Measurements from ENCODE around the gene ARHGEF12.
A peak's percentile ranks its signal among the peaks of the same experiment; 100 is the strongest.

ARHGEF12 gene, protein sequence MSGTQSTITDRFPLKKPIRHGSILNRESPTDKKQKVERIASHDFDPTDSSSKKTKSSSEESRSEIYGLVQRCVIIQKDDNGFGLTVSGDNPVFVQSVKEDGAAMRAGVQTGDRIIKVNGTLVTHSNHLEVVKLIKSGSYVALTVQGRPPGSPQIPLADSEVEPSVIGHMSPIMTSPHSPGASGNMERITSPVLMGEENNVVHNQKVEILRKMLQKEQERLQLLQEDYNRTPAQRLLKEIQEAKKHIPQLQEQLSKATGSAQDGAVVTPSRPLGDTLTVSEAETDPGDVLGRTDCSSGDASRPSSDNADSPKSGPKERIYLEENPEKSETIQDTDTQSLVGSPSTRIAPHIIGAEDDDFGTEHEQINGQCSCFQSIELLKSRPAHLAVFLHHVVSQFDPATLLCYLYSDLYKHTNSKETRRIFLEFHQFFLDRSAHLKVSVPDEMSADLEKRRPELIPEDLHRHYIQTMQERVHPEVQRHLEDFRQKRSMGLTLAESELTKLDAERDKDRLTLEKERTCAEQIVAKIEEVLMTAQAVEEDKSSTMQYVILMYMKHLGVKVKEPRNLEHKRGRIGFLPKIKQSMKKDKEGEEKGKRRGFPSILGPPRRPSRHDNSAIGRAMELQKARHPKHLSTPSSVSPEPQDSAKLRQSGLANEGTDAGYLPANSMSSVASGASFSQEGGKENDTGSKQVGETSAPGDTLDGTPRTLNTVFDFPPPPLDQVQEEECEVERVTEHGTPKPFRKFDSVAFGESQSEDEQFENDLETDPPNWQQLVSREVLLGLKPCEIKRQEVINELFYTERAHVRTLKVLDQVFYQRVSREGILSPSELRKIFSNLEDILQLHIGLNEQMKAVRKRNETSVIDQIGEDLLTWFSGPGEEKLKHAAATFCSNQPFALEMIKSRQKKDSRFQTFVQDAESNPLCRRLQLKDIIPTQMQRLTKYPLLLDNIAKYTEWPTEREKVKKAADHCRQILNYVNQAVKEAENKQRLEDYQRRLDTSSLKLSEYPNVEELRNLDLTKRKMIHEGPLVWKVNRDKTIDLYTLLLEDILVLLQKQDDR (N-terminal part only)

DNA sequence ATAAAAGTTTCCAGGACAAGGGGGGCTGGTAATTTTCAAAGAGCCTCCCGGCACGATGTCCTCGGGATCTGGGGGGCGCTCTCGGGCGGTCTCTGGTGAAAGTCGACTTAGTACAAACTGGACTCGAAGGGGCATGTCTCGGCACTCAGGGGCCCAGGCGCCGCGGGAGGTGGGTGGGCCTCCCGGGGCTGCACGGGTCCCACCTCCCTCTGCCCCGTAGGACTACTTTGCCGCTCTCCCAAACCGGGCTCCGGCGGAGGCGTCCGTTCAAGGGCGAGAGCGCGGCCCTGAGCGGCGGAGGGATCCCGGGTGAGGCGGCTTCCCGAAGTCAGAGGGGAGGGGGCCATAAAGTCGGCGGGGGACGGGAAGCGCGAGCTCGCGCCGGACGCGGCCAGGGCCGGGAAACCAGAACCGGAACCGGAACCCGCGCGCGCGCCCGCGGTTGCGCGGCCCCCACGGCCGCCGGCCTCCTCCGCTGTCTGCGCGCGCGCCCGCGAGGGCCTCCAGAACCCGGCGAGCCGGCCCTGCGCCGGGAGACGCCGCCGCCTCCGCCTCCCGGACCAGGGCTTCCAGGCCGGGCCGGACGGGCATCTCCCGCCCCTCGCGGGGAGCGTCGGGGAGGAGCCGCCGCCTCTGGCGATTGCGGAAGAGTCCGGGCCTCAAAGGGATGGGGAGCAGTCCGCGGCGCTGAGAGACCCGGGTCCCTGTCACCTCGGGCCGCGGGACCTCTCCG is at the start of gene ARHGEF12:
TSS of gene ARHGEF12 (plus strand) at position 506 of the 733 bp plus-strand sequence. CDS start 831 bp downstream, outside the sequence.
- ChIA-PET POLR2A (interaction anchor here (1.0 to 2.8 kb wide), 11 partner anchors 10 to 172 kb away, joined by 3 to 21 read pairs (median 5); no protein-coding TSS in a partner anchor), CTCF (interaction anchor here (0.6 kb wide), 1 partner anchor 127 kb away, joined by 4 read pairs; no protein-coding TSS in a partner anchor)
- TF ChIP-seq, protein P1, sequence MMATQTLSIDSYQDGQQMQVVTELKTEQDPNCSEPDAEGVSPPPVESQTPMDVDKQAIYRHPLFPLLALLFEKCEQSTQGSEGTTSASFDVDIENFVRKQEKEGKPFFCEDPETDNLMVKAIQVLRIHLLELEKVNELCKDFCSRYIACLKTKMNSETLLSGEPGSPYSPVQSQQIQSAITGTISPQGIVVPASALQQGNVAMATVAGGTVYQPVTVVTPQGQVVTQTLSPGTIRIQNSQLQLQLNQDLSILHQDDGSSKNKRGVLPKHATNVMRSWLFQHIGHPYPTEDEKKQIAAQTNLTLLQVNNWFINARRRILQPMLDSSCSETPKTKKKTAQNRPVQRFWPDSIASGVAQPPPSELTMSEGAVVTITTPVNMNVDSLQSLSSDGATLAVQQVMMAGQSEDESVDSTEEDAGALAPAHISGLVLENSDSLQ (IDR thresholded peaks at IDR 0.05) = no peak
- peak; percentile 64; the same call in 1 of the 2 replicates for TF ChIP-seq ARNT (IDR thresholded peaks at IDR 0.05)
- no peak for TF ChIP-seq ZNF384 (IDR thresholded peaks at IDR 0.05)
- peak; percentile 63; the same call in 1 of the 2 replicates for TF ChIP-seq FOXM1 (IDR thresholded peaks at IDR 0.05; ENCODE audit: borderline replicate concordance)
- peak; percentile 76 for TF ChIP-seq L3MBTL2 (conservative IDR thresholded peaks at IDR 0.05)
- peak; percentile 87 for DNase-seq (ENCODE audit: extremely low spot score)

DNA sequence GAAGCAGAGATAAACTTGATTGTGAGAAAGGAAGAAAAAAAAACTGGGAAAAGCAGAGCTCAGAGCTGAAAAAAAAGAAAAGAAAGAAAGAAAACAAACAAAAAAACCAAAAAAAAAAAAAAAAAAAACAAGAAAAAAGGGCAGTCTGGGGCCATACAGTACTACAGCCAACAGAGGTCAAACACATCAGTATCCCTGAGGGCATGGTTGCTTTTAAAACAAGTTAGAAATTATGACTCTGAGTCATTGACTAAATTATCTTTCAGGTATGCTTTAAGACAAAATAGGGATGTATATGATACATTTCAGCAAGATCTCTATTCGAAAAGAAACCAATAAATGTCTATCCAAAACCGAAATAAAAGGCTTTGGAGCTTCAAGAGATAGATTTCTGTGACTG is 48.2 kb upstream of the ARHGEF12 start:
- no peak for DNase-seq (ENCODE audit: extremely low spot score)
- ChIA-PET POLR2A (no interaction called here), CTCF (interaction anchor here (0.8 to 1.8 kb wide), 4 partner anchors 12 to 59 kb away, joined by 5 to 7 read pairs (median 6); no protein-coding TSS in a partner anchor)
- TF ChIP-seq TARDBP (IDR thresholded peaks at IDR 0.05) = no peak
- no peak for TF ChIP-seq CTBP1 (IDR thresholded peaks at IDR 0.05; ENCODE audit: borderline replicate concordance)
- no peak for TF ChIP-seq FOXM1 (IDR thresholded peaks at IDR 0.05; ENCODE audit: borderline replicate concordance)
- no peak for TF ChIP-seq ZNF384 (IDR thresholded peaks at IDR 0.05)
- no peak for TF ChIP-seq SP1 (IDR thresholded peaks at IDR 0.05)
- TF ChIP-seq LEF1 (IDR thresholded peaks at IDR 0.05; ENCODE audit: borderline replicate concordance) = no peak
- no peak for TF ChIP-seq L3MBTL2 (conservative IDR thresholded peaks at IDR 0.05)

DNA sequence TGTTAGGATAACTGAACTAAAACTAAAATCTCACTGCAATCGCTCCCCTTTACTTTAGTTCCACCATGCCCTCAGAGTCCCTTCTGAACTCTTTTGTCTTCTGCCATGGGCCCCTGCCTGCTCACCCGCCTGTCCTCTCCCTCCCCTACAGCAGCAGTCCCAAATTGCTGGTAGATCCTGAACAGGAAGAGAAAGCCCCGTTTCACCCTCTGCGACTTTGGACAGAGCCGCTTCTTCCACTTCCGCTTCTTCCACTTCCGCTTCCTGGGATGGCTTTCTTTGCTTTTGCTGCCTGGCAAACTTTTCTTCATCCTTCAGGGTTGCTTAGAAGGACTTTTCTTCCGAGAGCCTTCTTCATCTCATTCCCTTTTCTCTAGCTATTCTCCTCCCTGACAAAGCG is 46.8 kb upstream of the ARHGEF12 start:
- ChIA-PET CTCF (interaction anchor here (2.1 kb wide), 1 partner anchor 11 kb away, joined by 8 read pairs; no protein-coding TSS in a partner anchor), POLR2A (interaction anchor here (1.2 kb wide), 1 partner anchor 40 kb away, joined by 3 read pairs; no protein-coding TSS in a partner anchor)
- no peak for TF ChIP-seq ELF4 (IDR thresholded peaks at IDR 0.05)
- TF ChIP-seq FOXA1 (IDR thresholded peaks at IDR 0.05) = no peak
- TF ChIP-seq NFRKB (IDR thresholded peaks at IDR 0.05) = no peak
- no peak for TF ChIP-seq HDGF (IDR thresholded peaks at IDR 0.05; ENCODE audit: borderline replicate concordance)
- no peak for TF ChIP-seq CTBP1 (IDR thresholded peaks at IDR 0.05; ENCODE audit: borderline replicate concordance)
- TF ChIP-seq FOXK2 (IDR thresholded peaks at IDR 0.05) = no peak
- no peak for TF ChIP-seq L3MBTL2 (conservative IDR thresholded peaks at IDR 0.05)
- TF ChIP-seq ZNF384 (IDR thresholded peaks at IDR 0.05) = no peak
- TF ChIP-seq LEF1 (IDR thresholded peaks at IDR 0.05; ENCODE audit: borderline replicate concordance) = no peak
- no peak for TF ChIP-seq TARDBP (IDR thresholded peaks at IDR 0.05)
- no peak for TF ChIP-seq SP1 (IDR thresholded peaks at IDR 0.05)
- TF ChIP-seq, protein P1 (IDR thresholded peaks at IDR 0.05) = no peak
- TF ChIP-seq ARNT (IDR thresholded peaks at IDR 0.05) = no peak
- no peak for TF ChIP-seq FOXM1 (IDR thresholded peaks at IDR 0.05; ENCODE audit: borderline replicate concordance)
- no peak for TF ChIP-seq BHLHE40 (IDR thresholded peaks at IDR 0.05; ENCODE audit: borderline replicate concordance)
- TF ChIP-seq SUZ12 (IDR thresholded peaks at IDR 0.05) = no peak
- no peak for DNase-seq (ENCODE audit: extremely low spot score)

DNA sequence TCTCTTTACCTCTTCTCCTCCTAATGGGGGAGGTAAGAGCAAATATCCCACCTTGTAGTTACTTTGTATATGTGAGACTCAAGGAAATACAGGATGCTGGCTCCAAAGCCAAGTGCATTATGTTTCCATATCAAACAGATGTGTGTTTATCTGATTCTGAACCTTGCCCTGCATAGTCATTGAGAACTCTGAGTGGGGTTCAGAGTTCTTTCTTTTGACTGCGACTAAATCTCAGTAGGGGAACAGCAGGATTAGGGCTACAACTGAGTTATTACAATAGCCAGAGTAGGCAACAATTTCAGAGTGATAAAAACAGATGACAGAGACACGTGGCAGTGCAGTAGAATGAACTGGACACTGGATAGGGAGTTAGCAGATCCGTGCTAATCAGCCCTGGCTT is 45.3 kb upstream of the ARHGEF12 start:
- CTCF ChIA-PET = interaction anchor here (1.0 kb wide), 1 partner anchor 12 kb away, joined by 3 read pairs; no protein-coding TSS in a partner anchor
- DNase-seq (ENCODE audit: extremely low spot score) = no peak
- POLR2A ChIA-PET = no interaction called here
- TF ChIP-seq ELF4 (IDR thresholded peaks at IDR 0.05) (no peak), CTBP1 (IDR thresholded peaks at IDR 0.05; ENCODE audit: borderline replicate concordance) (no peak), FOXA1 (IDR thresholded peaks at IDR 0.05) (no peak), NFRKB (IDR thresholded peaks at IDR 0.05) (no peak), L3MBTL2 (conservative IDR thresholded peaks at IDR 0.05) (no peak), FOXM1 (IDR thresholded peaks at IDR 0.05; ENCODE audit: borderline replicate concordance) (no peak), HDGF (IDR thresholded peaks at IDR 0.05; ENCODE audit: borderline replicate concordance) (no peak), ZNF384 (IDR thresholded peaks at IDR 0.05) (no peak), BHLHE40 (IDR thresholded peaks at IDR 0.05; ENCODE audit: borderline replicate concordance) (no peak), TARDBP (IDR thresholded peaks at IDR 0.05) (no peak)

DNA sequence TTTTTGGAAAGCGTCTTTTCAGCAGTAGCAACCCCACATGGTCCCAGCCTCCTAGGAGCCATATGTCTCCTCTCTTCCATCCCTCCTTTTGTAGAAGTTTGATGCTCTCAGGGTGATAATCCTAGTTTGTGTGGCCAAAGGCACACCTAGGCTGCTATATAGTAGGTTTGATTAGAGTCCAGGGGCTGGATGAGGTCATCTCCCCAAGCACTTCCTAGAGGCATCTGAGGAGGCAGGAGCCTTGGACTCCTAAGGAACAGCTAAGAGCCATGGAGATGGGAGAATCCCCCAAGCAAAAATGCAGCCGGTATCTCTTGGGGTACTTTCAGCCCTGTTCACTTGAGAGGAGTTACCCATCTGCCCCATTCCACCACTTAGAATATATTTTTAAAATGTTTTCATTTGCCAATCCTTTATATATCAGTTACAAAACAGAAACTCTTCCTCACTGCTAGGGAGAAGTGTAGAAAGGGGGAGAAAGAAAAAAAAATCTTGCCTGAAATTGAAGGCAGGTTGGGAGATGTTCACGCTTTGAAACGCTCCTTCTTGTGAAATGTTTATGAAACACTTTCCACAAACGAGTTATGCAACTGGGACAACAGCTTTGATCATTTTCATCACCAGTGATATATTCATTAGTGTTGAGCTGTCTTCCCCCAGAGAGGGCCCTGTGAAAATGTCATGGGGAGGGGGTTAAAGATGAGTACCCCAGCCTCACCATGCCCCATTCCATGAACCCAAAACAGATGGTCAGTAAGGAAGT is 43.0 kb upstream of the ARHGEF12 start:
- DNase-seq (ENCODE audit: extremely low spot score) = no peak
- ChIA-PET POLR2A (no interaction called here), CTCF (interaction anchor here (0.6 to 2.1 kb wide), 2 partner anchors 9 to 64 kb away, joined by 5 to 7 read pairs; no protein-coding TSS in a partner anchor)
- no peak for TF ChIP-seq L3MBTL2 (conservative IDR thresholded peaks at IDR 0.05)
- no peak for TF ChIP-seq TARDBP (IDR thresholded peaks at IDR 0.05)
- no peak for TF ChIP-seq LEF1 (IDR thresholded peaks at IDR 0.05; ENCODE audit: borderline replicate concordance)
- TF ChIP-seq FOXM1 (IDR thresholded peaks at IDR 0.05; ENCODE audit: borderline replicate concordance) = no peak
- no peak for TF ChIP-seq HDGF (IDR thresholded peaks at IDR 0.05; ENCODE audit: borderline replicate concordance)
- TF ChIP-seq ARNT (IDR thresholded peaks at IDR 0.05) = no peak
- TF ChIP-seq NFRKB (IDR thresholded peaks at IDR 0.05) = no peak
- TF ChIP-seq, protein P1 (IDR thresholded peaks at IDR 0.05) = no peak
- no peak for TF ChIP-seq ELF4 (IDR thresholded peaks at IDR 0.05)
- TF ChIP-seq CTBP1 (IDR thresholded peaks at IDR 0.05; ENCODE audit: borderline replicate concordance) = no peak
- no peak for TF ChIP-seq ZNF384 (IDR thresholded peaks at IDR 0.05)
- TF ChIP-seq BHLHE40 (IDR thresholded peaks at IDR 0.05; ENCODE audit: borderline replicate concordance) = no peak
- TF ChIP-seq FOXK2 (IDR thresholded peaks at IDR 0.05) = no peak
- no peak for TF ChIP-seq SP1 (IDR thresholded peaks at IDR 0.05)
- TF ChIP-seq SUZ12 (IDR thresholded peaks at IDR 0.05) = no peak
- TF ChIP-seq FOXA1 (IDR thresholded peaks at IDR 0.05) = no peak
